WTC11 (cell line): ENCODE results near the gene KIF6.

Experiments used
- FOXJ3 ChIP-seq: sonication (generic); formaldehyde crosslinking; IDR thresholded peaks from 2 replicates; pipeline ENCODE4 v1.9.0; 2021; ENCODE audit warnings: missing genetic modification reagents, mild to moderate bottlenecking, borderline replicate concordance
- ZNF121 ChIP-seq: sonication (generic); formaldehyde crosslinking; IDR thresholded peaks from 2 replicates; pipeline ENCODE4 v1.8.0; 2023; ENCODE audit warnings: missing genetic modification reagents
- TF ChIP-seq, protein P1 (sequence below): sonication (generic); formaldehyde crosslinking; IDR thresholded peaks from 2 replicates; pipeline ENCODE4 v1.8.0; 2022; ENCODE audit warnings: mild to moderate bottlenecking, missing genetic modification reagents

DNA sequence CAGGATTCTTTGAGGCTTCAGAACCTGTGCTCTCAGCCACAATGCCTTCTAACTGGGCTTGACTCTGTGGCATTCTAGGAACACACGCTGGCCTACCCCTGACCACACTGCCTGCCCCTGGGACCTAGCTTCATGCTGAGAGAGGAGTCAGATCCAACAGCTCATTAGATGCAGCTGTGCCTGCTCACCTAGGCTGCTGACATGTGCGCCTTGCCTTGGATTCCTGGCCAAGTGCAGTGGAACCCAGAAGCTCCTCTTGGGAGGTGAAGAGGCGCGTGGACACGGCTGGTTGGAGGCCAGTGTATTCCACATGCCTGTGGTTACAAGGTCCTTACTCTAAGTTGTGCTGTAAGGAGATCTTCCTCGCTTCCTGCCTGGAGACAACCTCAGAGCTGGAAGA is 378.0 kb downstream of the KIF6 start:
- TF ChIP-seq, protein P1, sequence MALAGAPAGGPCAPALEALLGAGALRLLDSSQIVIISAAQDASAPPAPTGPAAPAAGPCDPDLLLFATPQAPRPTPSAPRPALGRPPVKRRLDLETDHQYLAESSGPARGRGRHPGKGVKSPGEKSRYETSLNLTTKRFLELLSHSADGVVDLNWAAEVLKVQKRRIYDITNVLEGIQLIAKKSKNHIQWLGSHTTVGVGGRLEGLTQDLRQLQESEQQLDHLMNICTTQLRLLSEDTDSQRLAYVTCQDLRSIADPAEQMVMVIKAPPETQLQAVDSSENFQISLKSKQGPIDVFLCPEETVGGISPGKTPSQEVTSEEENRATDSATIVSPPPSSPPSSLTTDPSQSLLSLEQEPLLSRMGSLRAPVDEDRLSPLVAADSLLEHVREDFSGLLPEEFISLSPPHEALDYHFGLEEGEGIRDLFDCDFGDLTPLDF, result no peak
- no peak for TF ChIP-seq ZNF121 (CRISPR knock-in tag)
- TF ChIP-seq FOXJ3 (CRISPR knock-in tag), result no peak
